Measurements from ENCODE around the gene DGKK.

Gene DGKK

GRCh38 chrX:50470103-50471031, at the start of gene DGKK:
Gene DGKK, minus strand, starts transcription at chrX:50470825. Its CDS starts 147 bp downstream, at chrX:50470678.
- DNase-seq = no peak

GRCh38 chrX:50514811-50515210, 44.2 kb upstream of the DGKK start:
- DNase-seq = no peak

GRCh38 chrX:50497114-50497513, 26.5 kb upstream of the DGKK start:
- no peak for DNase-seq

DNA sequence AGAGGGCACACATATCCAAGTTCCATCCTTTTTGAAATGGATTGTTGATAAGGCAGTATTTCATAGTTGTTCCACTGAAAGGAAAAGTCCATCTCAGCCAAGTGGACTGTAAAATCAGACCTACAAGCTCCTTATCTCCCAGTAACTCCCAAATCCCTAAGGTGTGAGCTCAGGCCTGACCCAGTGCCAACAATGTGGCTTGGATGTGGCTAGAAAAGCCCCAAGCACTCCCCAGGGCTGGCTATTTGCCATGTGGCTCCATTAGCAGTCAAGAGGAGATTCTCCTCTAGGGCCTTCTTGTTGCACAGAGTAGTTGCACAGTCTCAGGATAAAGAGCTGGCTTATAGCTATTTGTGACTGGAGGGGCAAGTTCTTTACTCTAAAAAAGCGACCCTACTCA, 25.0 kb upstream of the DGKK start:
- no peak for DNase-seq

- no peak for DNase-seq
Measured at GRCh38 chrX:50492720-50493119, 22.1 kb upstream of the DGKK start.

DNA sequence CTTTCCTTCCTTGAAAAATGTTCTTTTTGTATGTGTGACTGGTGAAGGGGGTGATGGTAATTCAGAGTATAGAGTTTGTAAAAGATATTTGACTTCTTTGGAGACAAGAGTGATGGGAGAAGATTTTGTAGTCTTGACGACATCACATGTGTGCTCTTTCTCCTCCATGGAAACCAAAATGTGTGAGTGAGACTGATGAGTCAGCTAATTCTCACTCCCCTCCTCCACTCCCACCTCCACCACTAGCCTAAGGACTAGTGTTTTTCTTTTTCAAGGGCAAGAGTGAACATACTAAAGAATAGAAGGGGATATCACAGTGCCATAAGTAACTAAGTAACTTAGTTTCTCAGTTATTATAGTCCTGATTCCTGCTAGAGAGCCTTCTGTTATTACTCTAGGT, 14.0 kb upstream of the DGKK start:
- no peak for DNase-seq

DNA sequence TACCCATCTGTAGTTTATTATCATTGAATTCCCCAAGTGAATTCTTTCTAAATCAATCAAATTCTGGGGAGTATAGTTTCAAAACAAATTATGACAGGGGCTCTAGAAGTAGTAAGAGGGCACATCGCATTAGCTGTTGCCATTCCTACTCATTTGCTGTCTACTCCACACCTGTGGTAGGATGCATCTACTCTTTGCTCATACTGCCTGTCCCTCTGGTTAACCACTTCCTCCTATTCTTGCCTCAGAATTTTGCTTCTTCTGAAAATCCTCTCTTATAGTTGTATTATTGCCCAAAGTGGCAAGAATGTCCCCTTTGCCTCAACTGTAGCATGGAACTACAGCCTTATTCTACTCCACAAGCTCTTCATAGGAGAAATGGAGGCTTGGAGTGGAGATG, 12.7 kb upstream of the DGKK start:
- DNase-seq = no peak

- DNase-seq = no peak
Measured at GRCh38 chrX:50475208-50475607, 4.6 kb upstream of the DGKK start.

- DNase-seq = no peak
Measured at GRCh38 chrX:50471390-50471789, 765 bp upstream of the DGKK start.

DNA sequence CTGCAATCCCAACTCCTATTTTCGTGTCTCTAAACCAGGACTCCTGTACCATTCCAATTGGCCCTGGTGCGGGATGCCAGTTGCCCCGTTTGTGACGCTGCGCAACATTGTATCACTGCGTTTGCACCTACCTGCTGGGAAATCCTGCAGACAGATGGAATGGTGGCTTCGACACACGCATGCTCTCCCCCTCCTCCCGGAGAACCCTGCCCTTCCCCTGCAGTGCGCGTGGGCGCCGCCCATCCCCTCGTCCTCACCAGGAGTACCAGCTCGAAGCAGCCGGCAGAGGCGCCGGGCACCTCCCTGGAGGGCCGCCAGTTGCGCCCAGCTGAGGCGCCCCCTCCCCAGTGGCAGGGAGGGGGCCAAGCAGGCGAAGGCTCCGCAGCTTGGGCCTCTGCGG, 1.4 kb downstream of the DGKK start:
- DNase-seq = no peak

- no peak for DNase-seq
Measured at GRCh38 chrX:50459615-50460014, 11.0 kb downstream of the DGKK start.

- no peak for DNase-seq
Measured at GRCh38 chrX:50458483-50458882, 12.1 kb downstream of the DGKK start.

GRCh38 chrX:50456712-50457484, 13.7 kb downstream of the DGKK start:
- no peak for DNase-seq

GRCh38 chrX:50452782-50453181, 17.8 kb downstream of the DGKK start:
- no peak for DNase-seq

GRCh38 chrX:50450324-50450723, 20.3 kb downstream of the DGKK start:
- no peak for DNase-seq

- DNase-seq = no peak
Measured at GRCh38 chrX:50448565-50448964, 22.1 kb downstream of the DGKK start.

DNA sequence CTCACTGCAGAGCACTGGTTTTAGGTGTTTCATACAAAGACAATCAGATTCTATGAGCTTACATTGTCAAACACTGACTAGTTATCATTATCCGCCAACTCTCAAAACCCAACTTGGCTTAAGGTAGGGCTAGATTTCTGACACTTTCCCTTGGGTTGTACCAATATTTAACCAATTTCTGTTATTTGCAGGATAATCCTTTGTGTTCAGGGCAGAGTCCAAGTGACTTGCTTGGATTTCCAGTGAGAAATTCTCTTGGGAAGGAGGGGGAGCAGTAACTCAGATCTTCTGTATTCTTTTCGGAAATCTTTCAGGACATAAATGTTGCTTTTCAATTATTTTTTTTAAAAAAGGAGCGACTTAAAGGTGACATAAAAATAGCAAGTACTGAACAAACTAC, 23.1 kb downstream of the DGKK start:
- no peak for DNase-seq

- no peak for DNase-seq
Measured at GRCh38 chrX:50442426-50443116, 28.1 kb downstream of the DGKK start.

GRCh38 chrX:50436797-50437196, 33.8 kb downstream of the DGKK start:
- no peak for DNase-seq

DNA sequence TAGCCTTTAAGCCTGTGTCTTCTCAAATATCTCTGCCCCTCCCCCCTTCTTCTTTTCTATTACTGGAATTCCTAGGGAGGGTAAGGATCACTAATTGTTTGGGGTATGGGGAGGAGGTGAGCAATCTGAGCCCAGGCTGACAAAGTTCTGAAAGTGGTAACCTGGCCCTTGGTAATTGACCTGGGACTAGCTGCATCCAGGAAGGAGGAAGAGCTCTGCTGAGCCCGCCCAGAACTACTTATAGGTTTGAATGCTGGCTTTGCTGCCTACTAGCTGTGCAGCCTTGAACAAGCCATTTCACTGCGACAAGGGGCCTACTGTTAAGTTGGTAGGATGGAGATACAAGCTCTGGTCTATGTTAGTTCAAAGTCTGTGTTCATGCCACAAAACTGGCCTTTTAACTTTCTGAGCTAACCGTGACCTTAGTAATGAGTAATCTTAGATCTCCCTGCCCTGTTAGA, 37.8 kb downstream of the DGKK start:
- DNase-seq = no peak

- DNase-seq = no peak
Measured at GRCh38 chrX:50431623-50432022, 39.0 kb downstream of the DGKK start.

DNA sequence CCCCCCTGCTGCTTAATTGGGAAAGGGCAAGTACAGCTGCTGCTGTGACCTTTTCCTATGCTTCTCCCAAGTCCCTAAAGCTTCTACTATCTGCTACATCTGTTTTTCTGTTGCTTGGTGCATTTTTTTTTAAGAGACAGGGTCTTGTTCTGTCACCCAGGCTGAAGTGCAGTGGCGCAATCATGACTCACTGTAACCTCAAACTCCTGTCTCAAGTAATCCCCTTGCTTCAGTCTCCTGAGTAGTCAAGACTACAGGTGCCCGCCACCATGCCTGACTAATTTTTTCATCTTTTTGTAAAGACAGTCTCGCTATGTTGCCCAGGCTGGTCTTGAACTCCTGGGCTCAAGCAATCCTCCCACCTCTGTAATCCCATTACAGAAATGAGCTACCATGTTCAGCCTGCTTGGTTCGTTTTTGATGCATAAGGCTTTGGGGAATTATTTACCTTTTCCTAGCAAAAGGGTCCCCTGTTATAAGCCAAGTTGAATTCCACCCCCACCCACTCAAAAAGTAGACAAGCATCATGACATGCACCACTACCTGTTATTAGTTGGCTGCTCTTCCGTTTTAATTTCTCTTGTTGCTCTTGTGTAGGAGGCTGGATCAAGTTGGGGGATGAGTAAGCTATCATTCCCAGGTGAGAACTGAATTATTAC, 39.6 kb downstream of the DGKK start:
- no peak for DNase-seq

DNA sequence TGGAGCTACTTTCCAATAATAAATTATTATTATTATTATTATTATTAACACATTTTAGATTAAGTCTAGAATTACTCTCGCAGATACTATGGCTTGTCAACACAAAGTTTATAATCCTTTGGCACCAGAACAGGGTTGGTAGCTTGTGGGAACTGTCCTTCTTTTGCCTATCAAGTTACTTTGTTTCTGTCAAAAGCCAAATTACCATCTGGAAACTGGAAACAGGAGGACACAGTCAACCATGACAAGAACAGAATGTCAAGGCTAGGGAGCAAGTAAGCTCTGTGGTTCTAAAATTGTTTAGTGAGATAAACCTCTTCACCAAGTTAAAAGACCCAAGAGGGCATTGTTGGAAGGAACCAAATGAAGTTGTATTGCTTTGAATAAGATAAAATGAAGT, 42.5 kb downstream of the DGKK start:
- DNase-seq = no peak
